WI38 (cell line): ENCODE measurements around the gene ZNF146.
"Not testable (repeated sequence)": the region's sequence is repeated elsewhere in the genome, so short reads cannot be mapped to it uniquely, and the experiment has no call there.

Experiments used
- H3K4me3 ChIP-seq: 2 replicates; pipeline ENCODE4 v1.5.1; 2011; ENCODE audit warnings: low read depth, mild to moderate bottlenecking, control low read depth, low read length
- CTCF ChIP-seq: IDR thresholded peaks from 2 replicates; pipeline ENCODE4 v1.5.1; 2012; ENCODE audit warnings: low read depth, mild to moderate bottlenecking, control low read depth, low read length

Gene ZNF146

GRCh38 chr19:36214386-36215275 lies at the start of gene ZNF146, which contains the start of gene ZNF565:
Gene ZNF146 (plus strand): TSS chr19:36215106. CDS start chr19:36236441, 21,335 bp downstream.
Gene ZNF565 (minus strand): TSS chr19:36214665. CDS start chr19:36201985, 12,680 bp downstream.
- TF ChIP-seq CTCF, result no peak
- peak within 1 kb of the TSS; percentile 72 for H3K4me3 ChIP-seq

- no peak for TF ChIP-seq CTCF
- H3K4me3 ChIP-seq, result no peak overlapping the region
These were observed 45.7 kb upstream of the ZNF146 start for GRCh38 chr19:36169084-36169760.

- TF ChIP-seq CTCF, result no peak
These were observed 42.1 kb upstream of the ZNF146 start for GRCh38 chr19:36172852-36173251.

GRCh38 chr19:36173846-36174245 lies 41.1 kb upstream of the ZNF146 start:
- not testable (repeated sequence) for H3K4me3 ChIP-seq

More at GRCh38 chr19:36172852-36173251, 42.1 kb upstream of the ZNF146 start:
- no peak overlapping the region for H3K4me3 ChIP-seq

- not testable (repeated sequence) for H3K4me3 ChIP-seq
These were observed 35.8 kb upstream of the ZNF146 start for GRCh38 chr19:36179077-36179476.

GRCh38 chr19:36182612-36183244 lies 32.2 kb upstream of the ZNF146 start:
- no peak overlapping the region for H3K4me3 ChIP-seq
- TF ChIP-seq CTCF, result no peak

- no peak overlapping the region for H3K4me3 ChIP-seq
- TF ChIP-seq CTCF, result no peak
These were observed 31.7 kb upstream of the ZNF146 start for GRCh38 chr19:36183245-36183628.

- not testable (repeated sequence) for H3K4me3 ChIP-seq
These were observed 28.2 kb upstream of the ZNF146 start for GRCh38 chr19:36186722-36187121.
